Femur (tissue), 1 donor: ENCODE data around the gene SMIM10.
"Not testable (repeated sequence)": the region's sequence is repeated elsewhere in the genome, so short reads cannot be mapped to it uniquely, and the experiment has no call there.

ENCODE experiments used
- DNase-seq: peaks from one replicate; pipeline ENCODE4 v3.0.0-alpha.2; 2017

The SMIM10 gene

DNA sequence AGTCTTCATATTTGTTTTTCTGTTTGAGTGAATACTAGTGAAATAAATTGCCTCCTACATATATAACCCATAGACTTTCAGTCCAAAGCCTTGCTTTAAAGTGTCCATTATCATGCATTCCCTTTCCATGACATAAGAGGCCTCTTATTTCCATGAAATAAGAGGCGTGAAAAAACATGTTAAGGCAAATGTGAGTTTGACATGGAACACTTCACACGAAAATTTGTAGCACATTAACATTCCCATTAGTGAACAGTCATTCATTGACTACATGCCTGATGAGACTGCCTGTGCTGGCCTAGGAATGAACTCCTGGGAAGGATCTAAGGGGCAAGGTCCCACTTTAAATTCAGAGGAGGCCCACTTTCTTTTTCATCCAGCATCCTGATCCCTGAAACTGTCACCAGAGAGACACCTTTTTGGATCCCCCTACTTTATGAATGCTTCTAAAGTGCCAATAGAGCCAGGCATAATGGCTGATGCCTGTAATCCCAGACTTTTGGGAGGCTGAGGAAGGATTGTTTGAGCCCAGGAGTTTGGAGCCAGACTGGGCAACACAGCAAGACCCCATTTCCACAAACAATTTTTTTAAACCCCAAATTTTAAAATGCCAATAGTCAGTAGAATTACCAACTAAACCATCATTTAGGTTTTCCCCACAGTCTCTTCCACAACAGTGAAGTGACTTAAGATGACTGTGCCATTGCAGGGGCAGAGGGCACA, 24.9 kb downstream of the SMIM10 start:
- DNase-seq = no peak

GRCh38 chrX:135019890-135020289, 29.1 kb downstream of the SMIM10 start:
- not testable (repeated sequence) for DNase-seq

GRCh38 chrX:135023791-135024190, 33.0 kb downstream of the SMIM10 start:
- not testable (repeated sequence) for DNase-seq

GRCh38 chrX:135024526-135024925, 33.7 kb downstream of the SMIM10 start:
- no peak for DNase-seq

- not testable (repeated sequence) for DNase-seq
Measured at GRCh38 chrX:135030207-135030963, 39.6 kb downstream of the SMIM10 start.

GRCh38 chrX:135041149-135042123, 50.6 kb downstream of the SMIM10 start:
- not testable (repeated sequence) for DNase-seq
